Measurements from ENCODE around the gene SREK1. TPM values are rescaled to one million over a fixed set of nuclear protein-coding genes. Genes with fewer than 3 reads are reported as not detected.
A peak's percentile ranks its signal among the peaks of the same experiment; 100 is the strongest.

SREK1 gene
- total RNA-seq, 1 donor from 2014 or later = 66.1 TPM

DNA sequence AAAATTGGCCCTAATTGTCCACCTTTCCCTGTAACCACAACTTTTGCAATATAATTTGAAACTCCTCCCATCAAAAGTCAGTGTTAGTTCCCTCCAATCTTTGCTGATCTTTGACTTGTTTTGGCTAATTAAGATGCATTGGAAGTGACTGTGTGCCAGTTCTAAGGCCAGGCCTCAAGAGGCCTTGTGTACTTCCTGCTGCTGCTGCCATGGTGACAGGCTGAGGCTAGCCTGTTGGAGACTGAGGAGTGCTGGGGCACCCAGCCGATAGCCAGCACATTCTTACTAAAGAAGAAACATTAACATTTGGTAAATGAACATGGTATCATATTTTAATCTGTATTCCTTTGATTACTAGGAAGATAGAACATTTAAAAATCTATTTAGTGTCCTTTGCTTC lies 86.5 kb downstream of the SREK1 start:
- Histone ChIP-seq H3K79me2 (ENCODE audit: insufficient read depth, low read length) (no peaks in the 10 kb centered on the region), H3K36me3 (ENCODE audit: insufficient read depth, low read length) (no peaks in the 10 kb centered on the region), H3K4me3 (ENCODE audit: insufficient read depth, low read depth, low read length) (no peak overlapping the region), H3K27me3 (ENCODE audit: insufficient read depth, low read length) (no peaks in the 10 kb centered on the region), H3K9me3 (ENCODE audit: insufficient read depth, low read depth, low read length) (peaks cover 2% of the 10 kb centered on the region), H3K4me1 (ENCODE audit: insufficient read depth, low read length) (no peaks in the 10 kb centered on the region), H3K27ac (ENCODE audit: low read depth, low read length) (no peak overlapping the region), H3K4me2 (ENCODE audit: low read length) (no peak overlapping the region), H2AFZ (ENCODE audit: low read depth, low read length) (no peak overlapping the region), H3K9ac (ENCODE audit: low read length) (no peak overlapping the region), H4K20me1 (ENCODE audit: insufficient read depth, low read length) (no peaks in the 10 kb centered on the region)
- Mint-ChIP-seq H3K4me1 (ENCODE audit: low read depth, unreplicated experiment) (peaks cover 4% of the 10 kb centered on the region), H3K27ac (ENCODE audit: unreplicated experiment) (no peak overlapping the region), H3K27me3 (ENCODE audit: low read depth, unreplicated experiment) (no peaks in the 10 kb centered on the region), H3K9me3 (ENCODE audit: unreplicated experiment) (peaks cover 2% of the 10 kb centered on the region), H3K4me3 (ENCODE audit: unreplicated experiment) (no peak overlapping the region), H3K36me3 (ENCODE audit: low read depth, unreplicated experiment) (no peaks in the 10 kb centered on the region)
- DNase-seq (ENCODE audit: low read depth) (peak; percentile 28), FAIRE-seq (no peak)
- TF ChIP-seq EZH2 (IDR thresholded peaks at IDR 0.05; ENCODE audit: insufficient read depth, low read length) = no peak
- TF ChIP-seq, protein P1, sequence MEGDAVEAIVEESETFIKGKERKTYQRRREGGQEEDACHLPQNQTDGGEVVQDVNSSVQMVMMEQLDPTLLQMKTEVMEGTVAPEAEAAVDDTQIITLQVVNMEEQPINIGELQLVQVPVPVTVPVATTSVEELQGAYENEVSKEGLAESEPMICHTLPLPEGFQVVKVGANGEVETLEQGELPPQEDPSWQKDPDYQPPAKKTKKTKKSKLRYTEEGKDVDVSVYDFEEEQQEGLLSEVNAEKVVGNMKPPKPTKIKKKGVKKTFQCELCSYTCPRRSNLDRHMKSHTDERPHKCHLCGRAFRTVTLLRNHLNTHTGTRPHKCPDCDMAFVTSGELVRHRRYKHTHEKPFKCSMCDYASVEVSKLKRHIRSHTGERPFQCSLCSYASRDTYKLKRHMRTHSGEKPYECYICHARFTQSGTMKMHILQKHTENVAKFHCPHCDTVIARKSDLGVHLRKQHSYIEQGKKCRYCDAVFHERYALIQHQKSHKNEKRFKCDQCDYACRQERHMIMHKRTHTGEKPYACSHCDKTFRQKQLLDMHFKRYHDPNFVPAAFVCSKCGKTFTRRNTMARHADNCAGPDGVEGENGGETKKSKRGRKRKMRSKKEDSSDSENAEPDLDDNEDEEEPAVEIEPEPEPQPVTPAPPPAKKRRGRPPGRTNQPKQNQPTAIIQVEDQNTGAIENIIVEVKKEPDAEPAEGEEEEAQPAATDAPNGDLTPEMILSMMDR (IDR thresholded peaks at IDR 0.05; ENCODE audit: insufficient read depth, low read depth, low read length) = no peak

DNA sequence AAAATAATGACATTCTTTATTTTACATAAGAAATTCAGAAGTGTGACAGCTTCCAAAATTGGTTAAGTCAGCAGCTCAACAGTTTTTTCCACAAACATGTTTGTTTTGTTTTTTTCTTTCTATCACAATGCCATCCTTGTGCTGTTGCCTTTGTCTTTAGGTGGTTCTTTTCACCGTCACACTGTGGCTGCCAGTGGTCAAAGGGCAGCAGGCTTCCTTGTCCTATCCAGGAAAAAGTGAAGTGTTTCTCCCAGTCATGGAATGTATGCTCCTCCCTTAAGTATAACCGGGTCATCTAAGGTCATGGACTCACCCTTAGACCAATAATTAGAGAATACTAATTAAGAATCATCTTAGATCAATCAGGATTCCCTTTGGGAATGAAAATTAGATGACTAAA lies 87.4 kb downstream of the SREK1 start:
- no peaks in the 10 kb centered on the region for H3K27me3 ChIP-seq (ENCODE audit: insufficient read depth, low read length)
- no peaks in the 10 kb centered on the region for H3K36me3 ChIP-seq (ENCODE audit: insufficient read depth, low read length)
- Mint-ChIP-seq H3K9me3 (ENCODE audit: unreplicated experiment) (no peaks in the 10 kb centered on the region), H3K27me3 (ENCODE audit: low read depth, unreplicated experiment) (no peaks in the 10 kb centered on the region), H3K36me3 (ENCODE audit: low read depth, unreplicated experiment) (no peaks in the 10 kb centered on the region), H3K27ac (ENCODE audit: unreplicated experiment) (no peak overlapping the region), H3K4me1 (ENCODE audit: low read depth, unreplicated experiment) (peaks cover 4% of the 10 kb centered on the region), H3K4me3 (ENCODE audit: unreplicated experiment) (no peak overlapping the region)
- no peaks in the 10 kb centered on the region for H4K20me1 ChIP-seq (ENCODE audit: insufficient read depth, low read length)
- no peaks in the 10 kb centered on the region for H3K79me2 ChIP-seq (ENCODE audit: insufficient read depth, low read length)
- H2AFZ ChIP-seq (ENCODE audit: low read depth, low read length) = no peak overlapping the region
- TF ChIP-seq, protein P1 (IDR thresholded peaks at IDR 0.05; ENCODE audit: insufficient read depth, low read depth, low read length) = no peak
- no peak for TF ChIP-seq EZH2 (IDR thresholded peaks at IDR 0.05; ENCODE audit: insufficient read depth, low read length)
- no peak overlapping the region for H3K4me3 ChIP-seq (ENCODE audit: insufficient read depth, low read depth, low read length)
- no peak overlapping the region for H3K9ac ChIP-seq (ENCODE audit: low read length)
- no peak overlapping the region for H3K4me2 ChIP-seq (ENCODE audit: low read length)
- no peaks in the 10 kb centered on the region for H3K4me1 ChIP-seq (ENCODE audit: insufficient read depth, low read length)
- no peak overlapping the region for H3K27ac ChIP-seq (ENCODE audit: low read depth, low read length)
- DNase-seq (ENCODE audit: low read depth) = no peak
- H3K9me3 ChIP-seq (ENCODE audit: insufficient read depth, low read depth, low read length) = no peaks in the 10 kb centered on the region
- FAIRE-seq = no peak

DNA sequence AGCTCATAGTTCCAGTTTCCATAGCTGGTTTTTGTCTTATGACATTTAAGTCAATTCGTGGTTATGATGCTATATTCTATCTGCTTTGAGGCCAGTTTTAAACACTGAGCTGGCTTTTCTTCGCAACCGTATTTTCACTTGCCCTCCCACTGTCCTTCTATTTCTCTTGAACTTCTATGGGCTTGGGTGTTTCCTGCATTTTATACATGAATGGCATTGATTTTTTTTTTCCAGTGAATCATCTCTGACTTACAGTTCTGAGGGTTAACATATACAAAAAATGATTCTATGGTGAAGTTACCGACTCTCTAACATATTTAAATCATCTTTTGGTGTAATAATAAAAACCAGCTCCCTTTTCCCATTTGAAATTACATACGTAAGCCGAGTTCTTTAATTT lies 88.2 kb downstream of the SREK1 start:
- no peak overlapping the region for H3K27ac ChIP-seq (ENCODE audit: low read depth, low read length)
- H3K4me1 Mint-ChIP-seq (ENCODE audit: low read depth, unreplicated experiment) = peaks cover 4% of the 10 kb centered on the region
- no peak for DNase-seq (ENCODE audit: low read depth)
- H3K79me2 ChIP-seq (ENCODE audit: insufficient read depth, low read length) = no peaks in the 10 kb centered on the region
- H2AFZ ChIP-seq (ENCODE audit: low read depth, low read length) = no peak overlapping the region
- no peaks in the 10 kb centered on the region for H3K9me3 Mint-ChIP-seq (ENCODE audit: unreplicated experiment)
- H3K36me3 ChIP-seq (ENCODE audit: insufficient read depth, low read length) = no peaks in the 10 kb centered on the region
- H3K9me3 ChIP-seq (ENCODE audit: insufficient read depth, low read depth, low read length) = no peaks in the 10 kb centered on the region
- no peak overlapping the region for H3K4me2 ChIP-seq (ENCODE audit: low read length)
- no peaks in the 10 kb centered on the region for H3K36me3 Mint-ChIP-seq (ENCODE audit: low read depth, unreplicated experiment)
- H3K4me3 ChIP-seq (ENCODE audit: insufficient read depth, low read depth, low read length) = no peak overlapping the region
- no peaks in the 10 kb centered on the region for H3K27me3 ChIP-seq (ENCODE audit: insufficient read depth, low read length)
- H3K9ac ChIP-seq (ENCODE audit: low read length) = no peak overlapping the region
- H3K27me3 Mint-ChIP-seq (ENCODE audit: low read depth, unreplicated experiment) = peaks cover under 1% of the 10 kb centered on the region
- no peak for FAIRE-seq
- TF ChIP-seq, protein P1 (IDR thresholded peaks at IDR 0.05; ENCODE audit: insufficient read depth, low read depth, low read length) = no peak
- no peak for TF ChIP-seq EZH2 (IDR thresholded peaks at IDR 0.05; ENCODE audit: insufficient read depth, low read length)
- no peaks in the 10 kb centered on the region for H4K20me1 ChIP-seq (ENCODE audit: insufficient read depth, low read length)
- H3K27ac Mint-ChIP-seq (ENCODE audit: unreplicated experiment) = no peak overlapping the region
- H3K4me1 ChIP-seq (ENCODE audit: insufficient read depth, low read length) = no peaks in the 10 kb centered on the region
- H3K4me3 Mint-ChIP-seq (ENCODE audit: unreplicated experiment) = no peak overlapping the region

All from astrocyte (in vitro differentiated cells and primary cell).